ACHN (cell line): ENCODE results near the gene SLC35F3.
A peak's percentile ranks its signal among the peaks of the same experiment; 100 is the strongest.
"Not testable (repeated sequence)": the region's sequence is repeated elsewhere in the genome, so short reads cannot be mapped to it uniquely, and the experiment has no call there.

ENCODE experiments used
- DNase-seq: peaks from one replicate; pipeline ENCODE4 v3.0.0-alpha.2; 2015
- in situ Hi-C: cut with HindIII; loops from 2 replicates; pipeline ENCODE4 v1.10.0; 2017; ENCODE audit warnings: low sequenced_read_pairs, low pct_ligation_motif_present, low pct_unique_long_range_greater_than_20kb

The SLC35F3 gene

DNA sequence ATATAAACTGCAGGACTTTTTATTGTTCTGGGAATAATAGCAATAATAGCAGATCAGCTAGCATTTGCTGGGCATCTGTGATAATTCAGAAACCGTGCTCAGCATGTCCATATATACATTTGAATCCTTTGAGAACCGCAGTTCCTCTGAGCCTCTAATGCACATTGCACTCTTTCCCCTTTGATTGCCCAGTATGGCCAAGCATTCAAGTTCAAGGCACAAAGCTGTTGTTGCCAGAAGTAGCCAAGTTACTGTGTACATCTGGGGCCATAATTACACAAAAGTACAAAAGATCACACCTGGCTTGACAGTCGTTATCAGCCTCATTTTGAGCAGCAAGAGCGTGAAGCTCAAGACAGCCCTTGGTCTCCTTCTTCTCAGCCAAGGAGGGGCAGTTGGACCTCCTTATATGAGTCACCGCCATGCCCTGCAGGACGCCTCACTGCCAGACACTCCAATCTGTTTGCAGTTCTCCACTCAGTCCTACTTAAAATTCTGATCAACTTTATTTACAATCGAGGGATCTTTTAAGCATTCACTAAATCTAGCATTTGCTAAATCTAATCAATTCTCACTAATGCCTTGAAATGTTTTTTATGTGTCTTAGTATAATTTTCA lies 216.0 kb downstream of the SLC35F3 start:
- no peak for DNase-seq
- in situ Hi-C loops = no loop called here

DNA sequence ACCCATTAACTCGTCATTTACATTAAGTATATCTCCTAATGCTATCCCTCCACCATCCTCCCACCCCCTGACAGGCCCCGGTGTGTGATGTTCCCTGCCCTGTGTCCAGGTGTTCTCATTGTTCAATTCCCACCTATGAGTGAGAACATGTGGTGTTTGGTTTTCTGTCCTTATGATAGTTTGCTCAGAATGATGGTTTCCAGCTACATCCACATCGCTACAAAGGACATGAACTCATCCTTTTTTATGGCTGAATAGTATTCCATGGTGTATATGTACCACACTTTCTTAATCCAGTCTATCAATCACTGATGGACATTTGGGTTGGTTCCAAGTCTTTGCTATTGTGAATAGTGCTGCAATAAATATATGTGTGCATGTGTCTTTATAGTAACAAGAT lies 217.2 kb downstream of the SLC35F3 start:
- in situ Hi-C loops, DNase-seq: not testable (repeated sequence)

DNA sequence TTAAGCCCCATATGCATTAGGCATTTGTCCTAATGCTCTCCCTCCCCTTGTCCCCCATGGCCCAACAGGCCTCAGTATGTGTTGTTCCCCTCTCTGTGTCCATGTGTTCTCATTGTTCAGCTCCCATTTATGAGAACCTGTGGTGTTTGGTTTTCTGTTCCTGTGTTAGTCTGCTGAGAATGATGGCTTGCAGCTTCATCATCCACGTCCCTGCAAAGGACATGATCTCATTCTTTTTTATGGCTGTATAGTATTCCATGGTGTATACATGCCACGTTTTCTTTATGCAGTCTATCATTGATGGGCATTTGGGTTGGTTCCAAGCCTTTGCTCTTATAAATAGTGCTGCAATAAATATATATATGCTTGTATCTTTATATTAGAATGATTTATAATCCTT lies 218.1 kb downstream of the SLC35F3 start:
- in situ Hi-C loops, DNase-seq: not testable (repeated sequence)

DNA sequence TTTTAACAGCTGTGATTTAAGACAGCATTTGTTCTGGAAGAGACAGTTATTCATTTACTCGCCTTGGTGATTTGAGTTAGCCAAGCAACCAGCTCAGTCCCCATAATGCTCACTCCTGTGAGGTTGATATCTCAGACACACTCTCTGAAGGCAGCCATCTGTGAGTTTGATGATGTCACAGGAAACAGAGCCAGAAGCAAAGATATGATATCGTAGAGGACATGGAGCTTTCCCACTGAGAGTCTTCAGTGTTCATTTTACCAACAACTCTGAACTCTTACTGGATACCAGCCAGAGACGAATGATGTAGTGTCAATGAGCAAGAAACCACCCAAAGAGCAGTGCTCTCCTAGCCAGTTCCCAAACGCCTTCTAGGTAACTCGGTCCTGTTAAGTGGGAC lies 219.4 kb downstream of the SLC35F3 start:
- in situ Hi-C loops = no loop called here
- peak; percentile 89 for DNase-seq

DNA sequence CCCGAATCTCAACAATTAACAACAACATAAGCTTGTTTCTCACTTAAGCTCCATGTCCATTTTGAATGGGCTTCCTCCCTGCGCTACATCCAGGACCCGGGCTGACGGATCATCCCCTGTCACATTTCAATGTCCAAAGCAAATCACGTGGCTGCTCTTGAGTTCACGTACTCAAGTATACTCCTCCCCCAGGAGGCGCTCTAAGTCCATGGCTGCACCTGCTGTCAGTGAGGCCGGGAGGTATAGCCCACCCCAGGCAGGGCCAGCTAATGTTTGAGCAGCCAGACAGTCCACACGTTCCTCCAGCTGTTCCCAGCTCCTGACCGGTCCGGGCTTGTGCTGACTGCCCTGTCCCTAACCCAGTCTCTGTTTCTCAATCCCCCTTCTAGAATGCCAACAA lies 220.8 kb downstream of the SLC35F3 start:
- in situ Hi-C loops = no loop called here
- DNase-seq = peak; percentile 30

DNA sequence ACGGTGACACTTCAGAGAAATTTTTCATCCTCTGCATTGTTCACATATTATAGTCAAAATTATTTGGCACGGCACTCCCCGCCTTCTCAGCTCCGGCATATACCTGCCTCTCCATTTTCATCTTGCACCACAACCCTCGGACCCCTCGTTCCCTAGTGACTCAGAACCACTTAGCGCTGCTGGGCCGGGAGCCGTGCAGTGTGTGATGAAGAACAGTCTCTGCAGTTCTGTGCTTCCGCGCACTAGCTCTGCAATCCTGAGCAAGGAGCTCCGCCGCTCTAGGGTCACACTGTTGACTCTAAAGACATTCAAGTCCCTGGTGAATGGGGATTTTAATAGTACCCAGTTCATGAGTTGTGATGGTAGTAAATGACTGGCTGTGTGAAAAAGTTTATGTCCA lies 221.2 kb downstream of the SLC35F3 start:
- no peak for DNase-seq
- in situ Hi-C loops = no loop called here

DNA sequence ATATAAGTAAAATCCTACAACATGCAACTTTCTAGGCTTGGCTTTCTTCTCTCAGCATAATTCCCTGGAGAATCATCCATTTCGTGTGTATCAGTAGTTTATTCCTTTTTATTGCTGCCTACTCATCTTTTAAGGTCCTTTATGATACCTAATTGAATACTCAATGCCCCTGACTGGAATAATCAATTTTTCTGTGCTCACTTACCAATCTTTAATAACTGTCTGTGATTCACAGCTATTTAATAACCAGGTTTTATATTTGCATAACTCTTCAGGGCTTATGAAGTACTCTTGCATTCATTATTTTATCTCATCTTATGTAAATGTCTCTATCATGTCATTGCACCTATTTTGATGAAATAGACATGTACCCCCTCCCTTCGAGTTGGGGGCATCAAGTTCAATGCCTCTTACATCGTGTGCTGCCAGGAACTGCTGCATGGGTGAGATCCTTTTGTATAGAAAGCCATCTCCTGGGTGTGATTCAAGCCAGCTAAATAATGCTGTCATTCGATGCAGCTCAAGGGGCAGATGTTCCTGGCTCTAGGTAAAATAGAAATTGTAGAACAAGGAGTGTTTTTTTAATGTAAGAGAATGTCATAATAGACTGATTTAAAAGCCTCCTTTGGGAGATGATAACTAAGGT lies 222.7 kb downstream of the SLC35F3 start:
- DNase-seq = no peak
- in situ Hi-C loops = no loop called here

DNA sequence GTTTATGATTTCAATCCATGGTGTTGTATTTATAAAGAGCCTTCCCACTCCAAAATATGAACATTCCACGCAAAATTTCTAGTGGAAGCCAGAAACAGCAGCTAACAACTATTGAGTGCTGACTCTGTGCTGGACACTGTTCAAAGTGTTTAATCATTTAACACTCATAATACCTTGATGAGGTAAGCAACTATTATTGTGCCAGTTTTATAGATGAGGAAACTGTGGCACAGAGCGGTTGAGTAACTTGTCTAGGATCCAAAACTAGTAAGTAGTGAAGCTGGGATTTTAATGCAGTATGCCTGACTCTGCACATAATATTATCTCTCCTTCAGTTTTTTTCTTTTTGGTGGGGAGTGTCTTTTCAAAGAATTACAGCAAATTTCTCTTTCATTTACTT lies 228.3 kb downstream of the SLC35F3 start:
- in situ Hi-C loops = no loop called here

DNA sequence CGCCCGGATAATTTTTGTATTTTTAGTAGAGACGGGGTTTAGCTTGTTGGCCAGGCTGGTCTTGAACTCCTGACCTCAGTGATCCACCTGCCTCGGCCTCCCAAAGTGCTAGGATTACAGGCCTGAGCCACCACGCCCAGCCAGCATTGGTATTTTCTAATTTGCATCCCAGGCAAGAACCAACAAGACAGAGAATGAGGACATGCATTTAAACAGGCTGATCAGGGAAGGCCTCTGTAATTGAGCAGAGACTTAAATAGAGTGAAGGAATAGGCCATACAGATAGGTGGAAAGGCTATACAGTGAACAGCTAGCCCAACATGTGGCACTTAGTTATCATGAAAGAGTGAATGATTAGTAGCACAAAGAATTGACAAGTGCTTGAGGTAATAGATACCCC lies 230.4 kb downstream of the SLC35F3 start:
- in situ Hi-C loops = no loop called here
- DNase-seq = no peak

More for the DNA sequence above, 228.3 kb downstream of the SLC35F3 start:
- no peak for DNase-seq

DNA sequence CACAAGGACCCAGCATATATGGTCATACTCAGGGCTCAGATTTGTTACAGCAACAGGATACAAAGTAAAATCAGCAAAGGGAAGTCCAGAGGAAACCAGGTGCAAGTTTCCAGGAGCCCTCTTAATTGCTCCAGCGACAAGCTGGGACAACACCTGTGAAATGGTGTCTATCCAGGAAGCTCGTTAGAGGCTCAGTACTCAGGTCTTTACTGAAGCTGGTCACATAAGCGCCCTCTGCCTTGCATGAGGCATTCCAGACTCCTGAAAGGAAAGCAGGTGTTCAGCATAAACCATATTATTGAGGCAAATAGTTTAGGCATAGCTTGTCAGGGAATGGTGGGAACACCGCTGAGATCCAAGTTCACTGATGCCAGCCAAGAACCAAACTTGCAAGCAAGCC lies 231.0 kb downstream of the SLC35F3 start:
- in situ Hi-C loops = no loop called here
- DNase-seq = no peak

DNA sequence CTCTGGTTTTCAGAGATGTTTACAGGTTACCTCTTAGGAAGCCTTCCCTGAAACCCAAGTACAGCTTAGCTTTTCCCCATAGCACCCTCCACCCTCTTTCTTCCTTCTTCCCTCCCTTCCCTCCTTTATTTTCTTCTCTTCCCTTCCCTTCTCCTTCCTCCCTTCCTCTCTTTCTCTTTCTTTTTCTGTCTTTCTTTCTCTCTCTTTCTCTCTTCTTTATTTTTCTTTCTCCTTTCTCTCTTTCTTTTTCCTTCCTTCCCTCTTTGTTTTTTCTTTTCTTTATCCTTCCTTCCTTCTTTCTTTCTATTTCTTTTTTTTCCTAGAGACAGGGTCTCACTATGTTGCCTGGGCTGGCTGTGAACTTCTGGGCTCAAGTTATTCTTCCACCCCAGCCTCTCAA lies 231.6 kb downstream of the SLC35F3 start:
- no peak for DNase-seq
- in situ Hi-C loops = no loop called here

DNA sequence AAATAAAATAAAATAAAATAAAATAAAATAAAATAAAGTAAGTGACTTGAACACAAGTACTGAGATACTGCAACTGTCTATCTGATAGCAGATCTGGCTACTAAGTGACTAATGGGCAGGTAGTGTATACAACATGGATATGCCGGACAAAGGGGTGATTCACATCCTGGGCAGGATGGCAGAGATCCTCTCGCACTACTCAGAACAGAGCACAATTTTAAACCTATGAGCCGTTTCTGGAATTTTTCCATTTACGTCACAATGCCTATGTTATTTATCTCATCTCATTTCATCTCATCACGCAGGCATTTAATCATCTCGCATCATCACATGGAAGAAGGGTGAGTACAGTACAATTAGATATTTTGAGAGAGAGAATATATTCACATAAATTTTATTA lies 235.5 kb downstream of the SLC35F3 start:
- DNase-seq = no peak
- in situ Hi-C loops = no loop called here

DNA sequence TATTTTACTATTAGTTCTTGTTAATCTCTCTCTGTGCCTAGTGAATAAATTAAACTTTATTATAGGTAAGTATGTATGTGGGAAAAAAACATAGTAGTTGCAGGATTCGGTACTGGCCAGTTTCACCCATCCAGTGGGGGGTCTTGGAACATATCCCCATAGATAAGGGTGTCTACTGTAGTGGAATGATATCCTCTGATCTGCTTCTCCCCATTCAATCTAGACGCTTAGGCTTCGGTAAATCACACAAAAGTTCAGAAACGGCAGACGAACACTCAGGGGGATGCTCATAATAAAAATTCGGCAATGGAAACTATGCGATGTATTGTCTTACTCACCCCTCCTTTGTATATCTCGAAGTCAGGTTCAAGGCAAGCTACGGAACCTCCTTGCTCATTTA lies 235.9 kb downstream of the SLC35F3 start:
- in situ Hi-C loops = no loop called here
- no peak for DNase-seq

DNA sequence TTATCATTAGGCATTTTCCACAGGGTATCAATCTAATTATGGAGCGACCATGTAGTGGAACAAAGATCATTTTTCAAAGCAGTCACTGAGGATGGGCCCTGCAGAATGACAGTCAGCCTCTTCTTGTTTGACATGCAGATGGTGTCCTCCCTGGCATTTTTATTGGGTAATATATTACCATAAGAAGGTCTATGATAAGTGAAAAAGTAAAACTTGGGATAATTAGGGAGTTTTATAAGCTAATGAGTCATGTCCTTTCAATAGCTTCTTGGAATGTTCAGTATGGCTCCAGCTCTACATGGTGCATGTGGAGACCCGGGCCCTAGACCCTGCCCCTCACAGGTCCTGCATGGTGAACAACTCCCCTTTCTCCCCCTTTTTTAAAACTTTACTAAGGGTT lies 236.5 kb downstream of the SLC35F3 start:
- in situ Hi-C loops = no loop called here
- no peak for DNase-seq

DNA sequence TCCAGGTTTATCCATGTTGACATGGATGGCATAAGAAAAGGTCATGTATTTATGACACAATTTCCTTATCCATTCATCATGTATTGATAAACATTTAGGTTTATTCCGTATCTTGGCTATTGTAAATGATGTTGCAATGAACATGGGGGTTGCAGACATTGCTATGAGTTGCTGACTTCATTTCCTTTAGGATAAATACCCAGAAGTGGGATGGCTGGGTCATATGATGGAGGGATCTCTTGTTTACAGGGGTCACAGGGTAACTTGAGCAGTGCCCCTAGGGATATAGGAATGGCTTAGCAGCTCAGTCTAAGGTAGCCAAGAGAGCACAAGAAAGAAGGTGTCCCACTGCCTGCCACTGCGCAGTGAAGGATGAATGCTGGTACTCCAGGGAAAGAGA lies 239.2 kb downstream of the SLC35F3 start:
- no peak for DNase-seq
- in situ Hi-C loops = no loop called here

DNA sequence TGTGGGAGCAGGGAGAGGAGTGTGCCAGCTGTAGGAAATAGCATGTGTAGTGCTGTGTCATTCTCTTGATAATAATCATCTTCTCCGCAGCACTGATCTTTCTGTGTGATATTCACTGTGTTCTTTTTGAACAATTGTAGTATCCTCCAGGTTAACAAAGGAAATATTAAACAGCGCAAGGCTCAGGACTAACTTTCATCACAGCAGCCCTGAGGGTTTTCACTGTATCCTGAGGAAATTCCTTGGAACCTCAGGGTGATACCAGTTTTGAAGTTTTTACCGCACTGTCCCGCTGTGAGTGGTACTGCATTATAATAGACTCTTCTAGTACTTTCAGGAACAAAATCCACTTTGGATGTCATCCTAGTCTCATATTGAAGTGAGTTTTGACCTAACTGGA lies 240.4 kb downstream of the SLC35F3 start:
- in situ Hi-C loops = no loop called here
- no peak for DNase-seq

DNA sequence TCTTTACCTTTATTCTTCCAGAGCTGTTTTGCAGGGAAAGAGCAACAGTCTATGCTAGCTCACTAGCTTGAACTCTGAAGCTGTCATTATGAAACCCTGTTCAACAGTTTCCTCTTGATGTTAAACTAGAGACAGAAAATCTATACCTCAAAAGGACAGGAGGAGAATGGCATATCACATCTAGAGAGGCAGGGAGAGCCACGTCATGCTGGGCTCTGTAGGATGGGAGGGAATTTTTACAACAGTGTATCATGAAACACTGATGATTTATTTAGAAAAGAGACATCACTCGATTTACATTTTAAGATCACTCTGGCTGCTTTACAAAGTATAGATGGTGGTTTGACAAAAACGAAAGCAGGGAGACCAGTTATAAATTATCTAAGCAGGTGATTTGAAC lies 243.9 kb downstream of the SLC35F3 start:
- in situ Hi-C loops = no loop called here
- DNase-seq = no peak

DNA sequence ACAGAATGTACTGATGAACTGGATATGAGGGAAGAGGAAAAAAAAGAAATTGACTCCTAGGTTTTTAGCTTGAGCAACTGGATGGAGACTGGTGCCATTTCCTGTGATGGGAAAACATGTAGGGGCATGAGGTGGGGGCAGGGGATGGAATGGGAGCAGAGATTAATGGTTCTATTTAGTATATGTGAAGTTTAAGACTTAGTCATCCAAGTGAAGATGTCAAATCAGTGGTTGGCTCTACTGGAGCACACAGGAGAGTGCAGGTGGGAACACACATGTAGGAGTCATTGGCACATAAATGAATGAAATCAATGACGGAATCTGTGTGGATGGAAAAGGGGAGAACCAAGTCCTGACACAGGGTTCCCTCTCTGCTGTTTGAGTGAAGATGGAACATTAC lies 244.3 kb downstream of the SLC35F3 start:
- in situ Hi-C loops = no loop called here
- DNase-seq = no peak

DNA sequence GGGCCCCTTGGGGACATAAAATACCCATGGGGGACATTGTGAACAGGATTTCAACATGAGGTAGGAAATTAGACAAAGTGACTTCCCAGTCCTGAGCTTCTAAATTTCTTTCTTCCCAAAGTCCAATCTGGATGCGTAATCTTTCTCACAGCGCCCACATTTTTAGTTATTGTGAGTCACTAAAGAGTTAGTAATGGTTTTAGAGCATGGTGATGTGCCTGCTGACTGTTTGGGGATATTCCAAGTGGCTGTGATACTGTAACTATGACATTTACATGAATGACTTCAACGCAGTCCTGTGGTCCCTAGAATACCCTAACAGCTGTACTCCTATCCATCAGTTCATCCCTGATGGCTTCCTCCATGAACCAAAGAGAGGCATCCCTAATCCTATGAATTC lies 244.7 kb downstream of the SLC35F3 start:
- in situ Hi-C loops = no loop called here
- no peak for DNase-seq

DNA sequence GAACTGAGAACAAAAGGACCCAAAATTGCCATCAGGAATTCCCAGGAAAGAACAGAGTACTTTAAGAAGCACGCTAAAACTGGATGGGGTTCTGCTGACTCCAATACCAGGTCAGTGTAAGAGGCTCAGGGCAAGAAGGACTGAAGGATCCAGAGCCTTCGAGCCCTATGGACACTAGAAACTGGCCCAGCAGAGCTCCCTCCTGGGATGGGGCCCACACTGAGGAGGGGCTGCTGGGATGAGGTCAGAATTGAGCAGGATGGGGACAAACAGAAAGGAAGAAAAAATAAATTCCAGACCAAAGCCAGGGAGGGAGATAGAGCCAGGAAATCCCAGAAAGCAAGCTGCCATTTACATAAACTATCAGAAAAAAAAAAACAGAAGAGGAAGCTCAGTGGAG lies 246.4 kb downstream of the SLC35F3 start:
- no peak for DNase-seq
- in situ Hi-C loops = no loop called here

DNA sequence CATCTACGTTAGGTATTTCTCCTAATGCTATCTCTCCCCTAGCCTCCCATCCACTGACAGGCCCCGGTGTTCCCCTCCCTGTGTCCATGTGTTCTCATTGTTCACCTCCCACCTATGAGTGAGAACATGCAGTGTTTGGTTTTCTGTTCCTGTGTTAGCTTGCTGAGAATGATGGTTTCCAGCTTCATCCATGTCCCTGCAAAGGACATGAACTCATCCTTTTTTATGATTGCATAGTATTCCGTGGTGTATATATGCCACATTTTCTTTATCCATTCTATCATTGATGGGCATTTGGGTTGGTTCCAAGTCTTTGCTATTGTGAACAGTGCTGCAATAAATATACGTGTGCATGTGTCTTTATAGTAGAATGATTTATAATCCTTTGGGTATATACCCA lies 247.9 kb downstream of the SLC35F3 start:
- DNase-seq, in situ Hi-C loops: not testable (repeated sequence)
